Erythroblast (primary cell): ENCODE data around the gene FMN2.

ENCODE experiments used
- DNase-seq, 2 experiments: peaks; one replicate each; lab custom pipeline; 2025; lab: John Stamatoyannopoulos, UW
- GATA1 ChIP-seq: IDR thresholded peaks from 2 replicates; pipeline ENCODE4 v1.6.1; 2011; ENCODE audit warnings: low read depth, mild to moderate bottlenecking, control low read depth, low read length, moderate library complexity
- POLR2A ChIP-seq: IDR thresholded peaks from 2 replicates; pipeline ENCODE4 v1.6.1; 2011; ENCODE audit warnings: mild to moderate bottlenecking, low read length

Gene FMN2

DNA sequence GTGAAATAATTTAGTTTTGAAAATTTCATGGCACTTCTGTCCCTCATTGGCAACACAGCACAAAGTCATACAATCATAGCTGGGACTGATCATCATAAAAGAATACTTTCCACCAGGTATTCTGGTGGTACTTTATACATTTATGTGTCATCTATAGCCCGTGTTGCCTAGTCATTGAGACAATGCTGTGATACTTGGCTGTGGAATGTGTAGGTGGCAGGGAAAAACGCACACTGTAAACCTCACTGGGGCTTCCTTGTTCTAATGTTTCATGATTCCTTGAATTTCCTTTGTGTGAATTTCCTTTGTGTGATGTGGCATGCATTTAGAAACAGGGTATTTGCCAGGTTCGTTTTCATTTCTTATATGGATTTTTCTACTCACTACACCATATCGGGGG is 118.3 kb downstream of the FMN2 start:
- no peak for DNase-seq
- no peak for TF ChIP-seq GATA1
- no peak for TF ChIP-seq POLR2A

- TF ChIP-seq GATA1 (no peak), POLR2A (no peak)
- no peak for DNase-seq
These were observed 120.9 kb downstream of the FMN2 start for GRCh38 chr1:240212556-240212955.

- TF ChIP-seq POLR2A = no peak
- TF ChIP-seq GATA1 = no peak
- no peak for DNase-seq
These were observed 125.7 kb downstream of the FMN2 start for GRCh38 chr1:240217403-240217802.

GRCh38 chr1:240219104-240219503 is 127.4 kb downstream of the FMN2 start:
- TF ChIP-seq POLR2A (no peak), GATA1 (no peak)
- no peak for DNase-seq

GRCh38 chr1:240226102-240226501 is 134.4 kb downstream of the FMN2 start:
- TF ChIP-seq POLR2A (no peak), GATA1 (no peak)
- no peak for DNase-seq

DNA sequence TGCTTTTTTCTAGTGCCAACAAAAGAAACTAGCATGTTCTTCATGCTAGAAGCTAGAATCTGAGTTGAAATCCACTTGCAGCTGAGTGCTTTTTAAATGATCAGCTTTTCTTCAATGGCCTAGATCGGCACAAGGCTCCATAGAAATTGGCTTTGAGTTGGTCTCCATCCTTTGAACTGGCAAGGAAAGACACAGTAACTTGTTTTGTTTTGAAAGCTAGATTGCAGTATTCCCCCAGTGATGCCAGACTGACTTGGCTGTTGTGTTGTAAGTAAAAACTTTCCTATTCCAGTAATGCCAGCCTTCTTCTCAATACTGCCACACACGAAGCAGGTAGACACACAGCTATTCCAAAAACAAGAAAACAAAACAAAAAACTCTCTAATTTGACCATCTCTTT is 139.1 kb downstream of the FMN2 start:
- TF ChIP-seq GATA1 = no peak
- TF ChIP-seq POLR2A = no peak

GRCh38 chr1:240232530-240232929 is 140.8 kb downstream of the FMN2 start:
- TF ChIP-seq POLR2A (no peak), GATA1 (no peak)
- no peak for DNase-seq

More for the DNA sequence above, 139.1 kb downstream of the FMN2 start:
- DNase-seq = no peak

DNA sequence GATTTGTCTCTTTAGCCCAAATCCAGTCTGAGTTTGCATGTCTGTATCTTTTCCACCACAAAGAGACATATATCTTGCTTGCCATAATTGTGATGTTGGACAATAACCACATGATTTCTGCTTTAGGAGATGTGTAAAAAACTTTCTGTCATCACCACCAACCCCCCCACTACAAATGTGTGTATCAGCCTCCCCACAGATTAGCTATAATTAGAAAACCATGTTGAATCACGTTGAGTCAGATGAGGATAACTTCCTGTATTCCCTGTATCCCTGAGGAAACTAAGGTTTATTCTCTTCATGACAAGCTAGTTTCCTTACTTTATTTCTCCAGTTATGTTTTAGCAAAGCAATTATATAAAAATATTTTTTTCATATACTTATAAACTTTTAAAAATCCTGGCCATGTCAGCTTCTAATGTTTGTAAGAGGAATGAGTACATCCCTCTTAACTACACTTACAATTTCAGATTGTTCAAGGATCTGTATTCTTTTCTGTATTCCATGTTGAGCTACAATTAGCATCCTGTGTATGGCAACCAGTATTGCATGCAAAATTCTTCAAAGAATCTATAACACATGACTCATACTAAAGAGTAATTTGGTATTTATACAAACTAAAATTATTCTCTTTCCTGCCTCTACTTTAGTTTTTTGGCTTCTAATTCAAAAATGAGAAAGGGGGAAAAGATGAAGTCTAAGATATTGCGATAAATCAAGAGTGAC is 143.0 kb downstream of the FMN2 start:
- TF ChIP-seq POLR2A (no peak), GATA1 (no peak)
- DNase-seq = no peak

- DNase-seq = no peak
- TF ChIP-seq POLR2A (no peak), GATA1 (no peak)
These were observed 144.0 kb downstream of the FMN2 start for GRCh38 chr1:240235521-240236288.

- TF ChIP-seq GATA1 (no peak), POLR2A (no peak)
- DNase-seq = no peak
These were observed 145.6 kb downstream of the FMN2 start for GRCh38 chr1:240237305-240237721.

GRCh38 chr1:240239309-240239708 is 147.6 kb downstream of the FMN2 start:
- TF ChIP-seq POLR2A (no peak), GATA1 (no peak)
- DNase-seq = no peak

DNA sequence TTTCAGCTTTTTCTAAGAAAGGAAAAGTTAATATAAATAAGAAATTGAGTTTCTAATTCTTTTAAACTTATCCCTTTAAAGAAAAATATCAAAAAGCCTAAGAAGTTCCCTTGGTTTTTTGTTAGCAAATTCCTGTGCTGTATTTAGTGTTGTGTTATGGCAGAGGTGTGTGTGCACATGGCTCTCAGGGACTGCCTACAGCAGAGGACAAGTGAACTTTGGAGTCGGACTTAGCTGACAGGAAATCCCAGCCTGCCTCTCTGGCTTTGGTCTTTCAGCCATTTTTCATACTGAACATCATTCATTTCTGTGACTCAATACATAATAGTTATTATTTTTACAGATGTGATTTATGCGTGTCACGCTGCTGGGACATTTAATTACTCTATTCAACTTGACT is 149.6 kb downstream of the FMN2 start:
- DNase-seq = no peak
- TF ChIP-seq GATA1 (no peak), POLR2A (no peak)

- TF ChIP-seq GATA1 (no peak), POLR2A (no peak)
- no peak for DNase-seq
These were observed 151.0 kb downstream of the FMN2 start for GRCh38 chr1:240242601-240243144.
